ENCODE measurements around the gene BMPR2.
"Not testable (repeated sequence)": the region's sequence is repeated elsewhere in the genome, so short reads cannot be mapped to it uniquely, and the experiment has no call there.

BMPR2 gene

DNA sequence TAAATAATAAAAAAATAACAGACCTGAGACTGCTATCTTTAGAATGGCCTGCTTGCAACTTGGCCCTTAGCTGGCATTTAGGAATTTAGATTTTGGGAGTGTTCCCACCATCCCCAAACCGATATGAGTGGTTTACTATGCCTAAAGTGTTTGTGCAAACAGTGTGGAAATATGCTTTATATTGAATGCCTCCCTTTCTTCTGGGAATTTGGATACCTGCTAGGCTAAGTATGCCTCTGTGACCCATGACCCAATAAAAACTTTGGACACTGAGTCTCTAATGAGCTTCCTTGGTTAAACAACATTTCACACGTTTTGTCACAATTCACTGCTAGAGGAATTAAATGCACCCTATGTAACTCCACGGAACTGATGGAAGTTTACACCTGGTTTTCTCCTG, 73.2 kb downstream of the BMPR2 start:
- DNase-seq (ENCODE audit: low read depth in 4 of 4, low spot score in 1 of 4): no peak

DNA sequence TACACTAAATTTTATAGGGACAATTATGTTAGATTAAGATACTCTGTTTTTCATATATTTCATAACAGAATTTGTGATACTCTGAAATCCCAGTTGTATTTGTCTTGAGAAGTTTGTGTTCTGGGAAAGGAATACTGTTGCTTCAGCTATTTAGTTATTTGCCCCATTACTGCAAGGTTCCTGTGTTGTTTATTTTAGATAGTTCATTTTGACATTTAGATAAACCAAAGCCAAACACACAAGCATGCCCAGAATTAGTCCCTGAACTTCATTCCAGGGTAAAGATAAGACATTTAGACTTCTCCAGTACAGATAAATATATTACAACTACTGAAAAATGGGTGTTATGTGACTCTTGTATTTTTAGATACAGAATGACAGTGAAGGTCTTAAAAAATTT, 74.7 kb downstream of the BMPR2 start:
- no peak for DNase-seq (ENCODE audit: low read depth in 4 of 4, low spot score in 1 of 4)

DNA sequence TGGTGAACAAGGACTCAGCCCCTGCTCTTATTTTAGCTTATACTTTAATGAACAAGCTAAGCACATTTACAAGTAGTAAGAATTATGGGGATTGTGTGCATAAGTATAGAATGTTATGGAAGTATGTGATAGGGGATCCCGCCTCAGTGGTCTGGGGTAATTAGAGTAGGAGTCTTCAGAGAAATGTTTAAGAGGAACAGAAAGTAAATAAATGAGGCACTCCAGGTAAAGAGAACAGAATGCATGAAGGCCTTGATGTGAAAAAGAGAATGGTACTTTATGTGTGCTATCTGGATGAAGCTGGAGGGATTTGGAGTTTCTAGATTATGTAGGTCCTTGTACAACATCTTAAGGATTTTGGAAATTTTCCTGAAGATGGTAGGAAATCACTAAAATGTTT, 76.6 kb downstream of the BMPR2 start:
- no peak for DNase-seq (ENCODE audit: low read depth in 4 of 4, low spot score in 1 of 4)

DNA sequence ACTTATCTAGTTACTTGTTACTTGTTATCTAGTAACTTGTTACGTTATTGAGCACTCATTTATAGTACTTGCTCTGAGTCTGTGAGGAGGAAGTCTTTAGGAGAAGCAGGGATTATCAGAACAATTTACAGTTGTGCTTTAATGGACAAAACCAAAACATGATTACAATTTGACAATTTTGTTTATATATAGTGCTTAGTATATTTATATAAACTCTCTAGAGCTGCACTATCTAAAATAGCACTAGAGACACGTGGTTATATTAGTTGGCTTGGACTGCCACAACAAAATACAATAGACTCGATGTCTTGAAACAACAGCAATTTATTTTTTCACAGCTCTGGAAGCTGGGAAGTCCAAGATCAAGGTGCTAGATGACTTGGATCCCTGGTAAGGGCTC, 78.4 kb downstream of the BMPR2 start:
- no peak for DNase-seq (ENCODE audit: low read depth in 4 of 4, low spot score in 1 of 4)

DNA sequence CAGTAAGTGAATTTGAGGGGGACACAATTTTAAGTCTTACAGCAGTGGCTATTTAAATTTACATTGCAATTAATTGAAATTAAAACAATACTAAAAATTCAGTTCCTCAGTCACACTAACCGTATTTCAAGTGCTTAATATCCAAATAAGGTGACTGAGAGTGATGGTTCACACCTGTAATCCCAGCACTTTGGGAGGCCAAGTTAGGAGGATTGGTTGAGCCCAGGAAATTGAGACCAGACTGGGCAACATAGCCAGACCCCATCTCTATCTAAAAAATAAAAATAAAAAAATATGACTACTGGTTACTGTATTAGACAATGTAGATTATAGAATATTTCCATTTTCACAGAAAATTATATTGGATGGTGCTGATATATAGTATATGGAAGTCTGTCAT, 79.0 kb downstream of the BMPR2 start:
- DNase-seq (ENCODE audit: low read depth in 4 of 4, low spot score in 1 of 4): no peak

DNA sequence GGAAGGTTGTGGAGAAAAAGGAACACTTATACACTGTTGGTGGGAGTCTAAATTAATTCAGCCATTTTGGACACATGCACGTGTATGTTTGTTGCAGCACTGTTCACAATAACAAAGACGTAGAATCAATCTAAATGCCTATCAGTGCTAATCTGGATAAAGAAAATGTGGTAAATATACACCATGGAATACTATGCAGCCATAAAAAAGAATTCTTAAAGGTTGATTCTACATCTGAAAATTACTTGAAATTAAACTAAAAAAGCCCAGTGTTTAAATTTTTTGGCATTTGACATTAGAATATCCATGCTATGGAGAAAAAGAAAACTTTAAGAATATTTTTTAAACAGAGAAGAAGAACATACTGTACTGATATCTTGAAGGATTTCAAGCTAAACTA, 84.0 kb downstream of the BMPR2 start:
- no peak for DNase-seq (ENCODE audit: low read depth in 4 of 4, low spot score in 1 of 4)

DNA sequence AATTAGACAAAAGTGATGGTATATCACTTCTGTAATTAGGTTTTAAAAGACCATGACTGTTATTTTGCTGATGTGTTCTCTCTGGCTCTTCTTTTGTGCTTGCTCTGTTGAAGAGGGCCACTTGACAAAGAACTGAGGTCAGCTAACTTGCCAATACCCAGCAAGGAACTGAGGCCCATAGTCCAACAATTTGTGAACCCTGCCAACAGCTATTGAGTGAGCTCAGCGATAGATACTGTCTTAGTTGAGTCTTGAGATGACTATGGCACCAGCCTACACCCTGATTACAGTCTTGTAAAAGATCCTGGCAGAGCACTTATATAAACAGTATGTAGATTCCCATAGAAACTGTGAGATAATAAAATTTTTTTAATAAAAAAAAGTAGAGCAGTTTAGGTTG, 103.0 kb downstream of the BMPR2 start:
- no peak for DNase-seq (ENCODE audit: low read depth in 4 of 4, low spot score in 1 of 4)

DNA sequence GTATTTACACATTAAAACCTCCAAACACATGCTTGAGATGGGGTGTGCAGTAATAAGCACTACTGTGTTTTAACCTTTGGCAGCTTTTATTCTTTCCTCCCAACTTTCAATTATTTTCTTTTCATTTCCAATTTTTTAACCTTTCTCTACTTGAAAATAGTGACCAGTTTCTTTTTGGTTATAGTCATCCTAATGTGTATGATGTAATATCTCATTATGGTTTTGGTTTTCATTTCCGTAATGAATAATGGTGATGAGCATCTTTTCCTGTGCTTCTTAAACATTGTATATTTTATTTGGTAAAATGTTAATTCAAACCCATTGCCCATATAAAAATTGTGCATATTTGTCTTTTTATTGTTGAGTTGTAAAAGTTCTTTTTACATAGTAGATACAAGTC, 103.5 kb downstream of the BMPR2 start:
- no peak for DNase-seq (ENCODE audit: low read depth in 4 of 4, low spot score in 1 of 4)

DNA sequence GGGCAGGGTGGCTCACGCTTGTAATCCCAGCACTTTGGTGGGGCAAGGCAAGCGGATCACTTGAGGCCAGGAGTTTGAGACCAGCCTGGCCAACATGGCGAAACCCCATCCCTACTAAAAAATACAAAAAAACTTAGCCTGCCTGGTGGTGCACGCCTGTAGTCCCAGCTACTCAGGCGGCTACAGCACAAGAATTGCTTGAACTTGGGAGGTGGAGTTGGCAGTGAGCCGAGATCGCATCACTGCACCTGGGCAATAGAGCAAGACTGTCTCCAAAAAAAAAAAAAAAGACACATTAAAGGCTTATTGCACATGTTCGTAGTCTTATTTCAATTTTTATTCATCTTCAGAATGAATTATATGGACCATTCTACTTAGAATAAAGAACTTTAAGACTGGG, 110.2 kb downstream of the BMPR2 start:
- no peak for DNase-seq (ENCODE audit: low read depth in 4 of 4, low spot score in 1 of 4)

DNA sequence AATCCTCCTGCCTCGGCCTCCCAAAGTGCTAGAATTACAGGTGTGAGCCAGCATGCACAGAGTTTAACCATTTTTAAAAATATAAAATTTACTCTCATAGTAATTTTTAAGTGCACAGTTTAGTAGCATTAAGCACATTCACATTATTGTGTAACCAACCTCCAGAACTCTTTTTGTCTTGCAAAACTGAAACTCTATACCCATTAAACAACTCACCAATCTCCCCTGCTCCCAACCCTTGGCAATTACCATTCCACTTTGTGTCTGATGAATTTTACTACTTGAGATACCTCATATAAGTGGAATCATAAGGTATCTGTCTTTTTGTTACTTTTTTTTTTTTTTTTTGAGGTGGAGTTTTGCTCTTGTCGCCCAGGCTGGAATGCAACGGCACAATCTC, 112.5 kb downstream of the BMPR2 start:
- DNase-seq (ENCODE audit: low read depth in 4 of 4, low spot score in 1 of 4): no peak

DNA sequence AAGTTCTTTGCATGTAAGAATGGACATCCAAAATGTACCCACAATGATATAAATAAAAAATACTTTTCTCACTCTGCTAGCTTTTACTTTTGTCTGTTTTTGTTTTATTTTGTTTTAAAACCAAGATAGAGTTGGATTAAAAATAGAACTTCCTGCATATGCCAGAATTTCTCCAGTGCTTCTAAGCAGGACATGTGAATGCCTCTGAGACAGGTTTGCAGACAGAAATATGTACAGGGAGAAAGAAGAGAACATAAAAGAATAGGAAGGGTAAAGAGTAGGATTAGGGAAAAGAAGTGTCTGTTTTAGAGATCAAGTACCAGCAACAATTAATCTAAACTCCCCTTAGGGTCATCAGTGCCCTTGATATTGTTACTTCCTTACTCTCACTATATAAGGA, 114.4 kb downstream of the BMPR2 start:
- DNase-seq (ENCODE audit: low read depth in 4 of 4, low spot score in 1 of 4): no peak

DNA sequence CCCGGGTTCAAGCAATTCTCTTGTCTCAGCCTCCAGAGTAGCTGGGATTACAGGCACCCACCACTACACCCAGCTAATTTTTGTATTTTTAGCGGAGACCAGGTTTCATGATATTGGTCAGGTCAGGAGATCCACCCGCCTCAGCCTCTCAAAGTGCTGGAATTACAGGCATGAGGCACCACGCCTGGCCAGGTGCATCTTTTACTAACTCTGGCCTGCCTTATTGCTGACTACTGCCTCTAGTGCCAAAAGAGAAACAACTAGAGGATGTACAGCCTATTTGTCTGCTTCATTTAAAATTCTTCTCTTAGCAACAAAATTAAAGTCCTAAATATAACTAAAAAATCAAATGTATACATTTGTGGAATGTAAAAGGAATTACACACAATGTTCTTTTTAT, 115.4 kb downstream of the BMPR2 start:
- DNase-seq (ENCODE audit: low read depth in 4 of 4, low spot score in 1 of 4): no peak

DNA sequence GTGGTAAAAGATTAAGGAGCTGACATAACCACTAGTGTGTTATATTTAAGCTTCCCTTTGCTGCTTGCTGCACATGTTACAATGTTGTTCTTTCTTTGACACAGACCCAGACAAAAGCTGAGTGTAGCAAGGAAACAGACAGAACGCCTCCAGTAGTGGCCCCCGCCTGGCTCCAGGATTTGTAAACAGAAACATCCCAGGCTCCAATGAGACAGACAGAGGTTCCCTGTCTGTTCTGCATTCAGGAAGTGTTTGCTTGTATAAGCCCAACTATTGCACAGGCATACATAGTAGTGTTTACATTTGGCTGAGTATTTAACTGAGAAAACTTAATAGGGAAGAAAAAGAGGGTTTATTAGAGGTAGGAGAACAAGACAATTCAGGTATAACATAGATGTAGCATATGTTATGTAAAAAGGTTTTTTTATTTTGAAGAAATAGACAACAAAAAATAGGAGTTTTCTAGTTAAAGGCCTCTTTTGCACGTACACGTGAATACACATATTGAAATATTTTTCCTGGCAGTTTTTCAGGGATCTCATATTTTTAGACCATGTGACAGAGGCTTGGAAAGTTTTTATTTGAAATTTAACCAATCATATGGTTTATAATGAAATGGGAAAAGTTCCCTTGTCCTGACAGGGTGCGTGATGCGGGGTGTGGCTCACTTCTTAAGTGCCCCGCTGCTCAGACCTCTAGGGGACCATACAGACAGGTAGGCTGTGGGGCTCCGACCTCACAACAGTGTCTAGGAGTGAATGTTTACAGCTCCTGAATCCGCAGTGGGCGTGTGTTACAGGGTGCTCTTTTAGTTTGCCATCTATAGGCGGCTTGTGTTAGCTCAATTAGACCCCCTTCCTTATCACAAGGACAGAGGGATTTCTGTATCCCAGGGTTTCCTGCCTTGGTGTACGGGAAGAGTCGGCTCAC, 118.4 kb downstream of the BMPR2 start:
- no peak for DNase-seq (ENCODE audit: low read depth in 4 of 4, low spot score in 1 of 4)

DNA sequence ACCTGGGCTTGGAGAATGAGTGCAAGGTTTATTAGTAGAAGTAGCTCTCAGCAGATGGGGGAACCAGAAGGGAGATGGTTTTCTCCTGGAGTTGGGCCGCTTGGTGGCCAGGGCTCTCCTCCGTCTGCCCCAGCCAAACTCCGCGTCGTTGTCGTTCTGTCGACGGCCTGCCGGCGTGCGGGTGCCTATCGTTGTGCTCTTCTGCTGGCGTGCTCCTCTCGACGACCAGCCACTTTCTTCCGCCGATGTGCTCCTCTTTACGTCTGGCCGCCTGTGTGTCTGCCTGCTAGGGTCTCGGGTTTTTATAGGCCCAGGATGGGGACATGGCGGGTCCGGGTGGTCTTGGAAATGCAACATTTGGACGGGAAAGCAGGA, 119.1 kb downstream of the BMPR2 start:
- no peak for DNase-seq (ENCODE audit: low read depth in 4 of 4, low spot score in 1 of 4)

DNA sequence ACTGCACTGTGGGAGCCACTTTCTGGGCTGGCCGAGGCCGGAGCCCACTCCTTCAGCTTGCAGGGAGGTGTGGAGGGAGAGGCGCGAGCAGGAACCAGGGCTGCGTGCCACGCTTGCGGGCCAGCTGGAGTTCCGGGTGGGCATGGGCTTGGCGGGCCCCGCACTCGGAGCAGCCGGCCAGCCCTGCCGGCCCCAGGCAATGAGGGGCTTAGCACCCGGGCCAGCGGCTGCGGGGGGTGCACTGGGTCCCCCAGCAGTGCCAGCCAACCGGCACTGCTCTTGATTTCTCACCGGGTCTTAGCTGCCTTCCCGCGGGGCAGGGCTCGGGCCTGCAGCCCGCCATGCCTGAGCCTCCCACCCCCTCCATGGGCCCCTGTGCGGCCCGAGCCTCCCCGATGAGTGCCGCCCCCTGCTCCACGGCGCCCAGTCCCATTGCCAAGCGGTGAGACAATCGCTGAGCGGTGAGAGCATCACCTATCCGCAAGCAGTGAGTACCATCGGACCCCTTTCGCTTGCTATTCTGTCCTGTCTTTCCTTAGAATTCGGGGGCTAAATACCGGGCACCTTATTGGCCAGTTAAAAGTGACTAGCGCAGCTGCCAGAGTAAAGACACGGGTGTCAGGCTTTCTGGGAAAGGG, 120.8 kb downstream of the BMPR2 start:
- not testable (repeated sequence) for DNase-seq (ENCODE audit: low read depth in 4 of 4, low spot score in 1 of 4)

DNA sequence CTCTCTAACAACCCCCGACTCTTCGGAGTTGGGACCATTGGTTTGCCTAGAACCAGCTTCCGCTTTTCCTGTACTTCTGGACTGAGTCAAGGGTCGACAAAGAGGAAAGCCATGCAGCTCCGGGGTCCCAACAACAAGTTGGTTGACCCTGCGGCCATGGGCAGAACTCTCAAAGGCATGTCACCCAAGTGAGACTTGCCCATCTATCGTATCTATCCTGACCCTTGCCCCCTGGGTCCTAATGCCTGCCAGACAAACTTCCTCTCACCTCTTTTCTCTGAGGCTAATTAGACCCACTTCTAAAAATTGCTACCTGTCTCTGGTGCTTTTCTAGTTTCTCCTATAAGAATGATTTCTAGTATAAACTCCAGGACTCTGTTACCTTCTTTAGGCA, 121.3 kb downstream of the BMPR2 start:
- not testable (repeated sequence) for DNase-seq (ENCODE audit: low read depth in 4 of 4, low spot score in 1 of 4)

DNA sequence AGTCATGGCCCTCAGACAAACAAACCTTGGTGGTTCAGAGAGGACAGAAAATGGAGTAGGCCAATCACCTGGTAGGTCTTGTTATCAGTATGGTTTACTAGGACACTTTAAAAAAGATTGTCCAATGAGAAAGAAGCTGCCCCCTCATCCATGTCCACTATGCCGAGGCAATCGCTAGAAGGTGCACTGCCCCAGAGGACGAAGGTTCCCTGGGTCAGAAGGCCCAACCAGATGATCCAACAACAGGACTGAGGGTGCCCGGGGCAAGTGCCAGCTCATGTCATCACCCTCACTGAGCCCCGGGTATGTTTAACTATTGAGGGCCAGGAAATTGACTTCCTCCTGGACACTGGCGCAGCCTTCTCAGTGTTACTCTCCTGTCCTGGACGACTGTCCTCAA, 123.7 kb downstream of the BMPR2 start:
- not testable (repeated sequence) for DNase-seq (ENCODE audit: low read depth in 4 of 4, low spot score in 1 of 4)

DNA sequence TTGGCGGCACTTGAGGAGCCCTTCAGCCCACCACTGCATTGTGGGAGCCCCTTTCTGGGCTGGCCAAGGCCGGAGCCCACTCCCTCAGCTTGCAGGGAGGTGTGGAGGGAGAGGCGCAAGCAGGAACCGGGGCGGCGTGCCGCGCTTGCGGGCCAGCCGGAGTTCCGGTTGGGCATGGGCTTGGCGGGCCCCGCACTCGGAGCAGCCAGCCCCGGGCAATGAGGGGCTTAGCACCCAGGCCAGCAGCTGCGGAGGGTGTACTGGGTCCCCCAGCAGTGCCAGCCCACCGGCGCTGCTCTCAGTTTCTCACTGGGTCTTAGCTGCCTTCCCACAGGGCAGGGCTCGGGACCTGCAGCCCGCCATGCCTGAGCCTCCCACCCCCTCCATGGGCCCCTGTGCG, 127.1 kb downstream of the BMPR2 start:
- DNase-seq (ENCODE audit: low read depth in 4 of 4, low spot score in 1 of 4): not testable (repeated sequence)

DNA sequence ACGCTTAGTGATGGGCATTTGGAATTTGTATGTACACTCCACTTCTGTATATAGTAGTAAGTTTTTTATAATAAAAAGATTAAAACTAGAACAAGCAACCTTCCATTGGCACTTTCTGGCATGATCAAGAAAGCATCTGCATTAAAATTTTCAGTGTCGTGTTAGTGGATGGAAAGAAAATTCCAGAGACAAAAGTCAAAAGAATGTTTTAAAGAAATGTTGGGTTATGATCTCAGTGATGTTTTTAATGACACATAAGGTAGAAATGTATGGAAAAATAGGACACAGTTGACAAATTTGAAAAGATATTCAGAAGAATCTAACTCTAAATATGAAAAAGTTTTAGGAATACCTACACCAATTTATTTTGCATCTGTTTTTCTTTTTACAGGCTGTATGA, 132.6 kb downstream of the BMPR2 start:
- DNase-seq (ENCODE audit: low read depth in 4 of 4, low spot score in 1 of 4): no peak

DNA sequence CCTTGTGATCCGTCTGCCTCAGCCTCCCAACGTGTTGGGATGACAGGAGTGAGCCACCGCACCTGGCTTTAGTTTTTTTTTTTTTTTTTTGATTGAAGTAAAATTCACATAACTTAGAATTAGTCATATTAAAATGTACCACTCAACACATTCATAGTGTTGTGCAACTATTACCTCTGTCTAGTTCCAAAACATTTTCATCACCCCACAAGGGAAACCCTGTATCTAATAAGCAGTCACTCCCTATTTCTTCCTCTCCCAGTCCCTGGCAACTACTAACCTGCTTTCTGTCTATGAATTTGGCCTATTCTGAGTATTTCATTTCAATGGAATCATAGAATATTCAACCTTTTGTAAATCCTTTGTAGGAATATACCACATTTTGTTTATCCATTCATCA, 134.8 kb downstream of the BMPR2 start:
- no peak for DNase-seq (ENCODE audit: low read depth in 4 of 4, low spot score in 1 of 4)

DNA sequence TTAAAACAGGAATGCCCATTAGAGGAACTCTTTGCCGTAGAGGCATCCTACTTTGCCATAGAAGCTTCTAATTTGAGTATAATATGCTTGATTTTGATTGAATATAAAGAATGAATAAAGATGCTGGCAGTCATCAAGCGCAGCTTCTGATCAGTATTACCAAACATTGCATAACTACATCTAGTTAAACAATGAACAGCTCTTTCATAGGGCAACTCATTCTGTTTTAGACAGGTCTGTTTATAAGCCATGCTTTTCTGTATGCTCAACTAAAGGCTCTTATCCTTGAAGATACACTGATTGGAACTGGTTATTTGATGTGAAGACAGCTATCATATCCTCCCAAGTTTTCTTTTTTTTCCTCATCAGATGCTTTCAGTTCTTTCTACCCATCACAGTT, 136.0 kb downstream of the BMPR2 start:
- DNase-seq (ENCODE audit: low read depth in 4 of 4, low spot score in 1 of 4): no peak

DNA sequence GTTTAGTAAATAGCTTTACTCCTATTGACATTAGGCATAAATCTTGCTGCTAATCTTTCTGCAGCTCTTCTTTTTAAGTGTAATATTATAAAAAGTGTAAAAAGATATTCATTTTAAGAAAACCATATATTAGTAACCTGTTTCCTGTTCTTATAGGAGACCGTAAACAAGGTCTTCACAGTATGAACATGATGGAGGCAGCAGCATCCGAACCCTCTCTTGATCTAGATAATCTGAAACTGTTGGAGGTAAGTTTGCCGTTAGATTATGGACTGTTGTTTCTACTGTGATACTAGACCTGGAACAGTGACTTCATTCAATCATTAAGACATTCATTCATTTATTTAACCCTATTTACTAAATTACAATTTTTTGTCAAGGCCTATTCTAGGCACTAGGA, 138.6 kb downstream of the BMPR2 start:
- DNase-seq (ENCODE audit: low read depth in 4 of 4, low spot score in 1 of 4): no peak

DNA sequence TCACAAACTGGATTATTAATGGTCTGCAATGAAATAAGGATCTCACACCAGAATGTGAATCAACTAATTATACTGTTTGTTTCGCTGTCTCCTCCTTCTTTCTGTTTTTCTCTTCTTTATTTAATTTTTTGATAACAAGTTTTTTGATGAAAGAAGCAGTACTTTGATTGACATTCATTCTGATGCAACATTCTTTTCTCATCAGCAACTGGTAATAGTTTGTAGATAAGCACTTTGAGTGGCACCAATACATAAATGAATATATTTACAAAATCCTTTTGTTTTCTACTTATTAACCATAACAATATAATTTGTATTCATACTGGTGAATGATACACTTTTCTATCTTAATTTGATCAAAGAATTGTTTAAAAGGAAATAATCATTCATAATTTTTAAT, 143.3 kb downstream of the BMPR2 start:
- no peak for DNase-seq (ENCODE audit: low read depth in 4 of 4, low spot score in 1 of 4)
